Measurements from ENCODE around the gene FAM83C. TPM values are rescaled to one million over a fixed set of nuclear protein-coding genes. Genes with fewer than 3 reads are reported as not detected.

Gene FAM83C
- total RNA-seq, 6 experiments from 2014 or later, result not detected

DNA sequence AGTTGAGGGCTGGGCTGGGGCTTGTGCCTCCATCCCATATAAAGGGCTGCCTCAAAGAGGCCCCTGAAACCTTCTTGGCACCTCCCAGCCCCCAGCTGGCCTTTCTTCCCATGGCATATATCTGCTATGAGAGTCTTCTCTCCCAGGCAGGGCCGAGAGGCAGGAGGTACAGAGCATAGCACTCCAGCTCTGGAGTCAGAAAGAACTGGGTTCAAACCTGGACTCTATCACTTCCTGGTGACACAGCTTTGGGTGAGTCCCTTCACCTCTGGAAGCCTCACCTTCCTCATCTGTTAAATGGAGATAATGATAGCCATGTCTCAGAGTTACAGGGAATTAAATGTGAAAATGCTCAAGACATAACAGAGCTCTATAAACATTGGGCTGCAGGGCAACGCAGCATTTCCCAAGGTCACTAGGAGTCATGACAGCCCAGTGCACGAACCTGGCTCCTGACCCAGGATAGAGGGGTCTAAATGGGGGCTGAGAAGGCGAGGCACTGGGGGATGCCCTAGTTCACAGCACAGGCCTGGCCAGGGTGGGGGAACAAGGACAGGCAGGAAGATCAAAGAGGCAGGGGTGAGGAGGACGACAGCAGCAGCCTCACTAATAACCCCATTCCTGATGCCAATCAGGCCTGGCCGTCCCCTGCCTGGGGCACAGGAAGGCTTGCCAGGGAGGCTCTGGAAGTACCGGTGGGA, 1.9 kb downstream of the FAM83C start:
- Mint-ChIP-seq H3K27ac (no peak overlapping the region), H3K4me3 (no peak overlapping the region), H3K36me3 (ENCODE audit: low read depth) (peaks cover 4% of the 10 kb centered on the region; the same call in 1 of the 2 replicates), H3K4me1 (ENCODE audit: low read depth) (peaks cover 9% of the 10 kb centered on the region), H3K27me3 (ENCODE audit: insufficient read depth) (peaks cover 12% of the 10 kb centered on the region), H3K9me3 (no peaks in the 10 kb centered on the region)
- no peak for DNase-seq
- TF ChIP-seq CTCF (IDR thresholded peaks at IDR 0.05), result no peak

GRCh38 chr20:35288325-35289060, 3.7 kb downstream of the FAM83C start:
- Mint-ChIP-seq H3K4me1 (ENCODE audit: low read depth) (peaks cover 20% of the 10 kb centered on the region), H3K4me3 (no peak overlapping the region), H3K27ac (no peak overlapping the region), H3K36me3 (ENCODE audit: low read depth) (peaks cover 9% of the 10 kb centered on the region; the same call in 1 of the 2 replicates), H3K27me3 (ENCODE audit: insufficient read depth) (peaks cover 6% of the 10 kb centered on the region), H3K9me3 (no peaks in the 10 kb centered on the region)
- TF ChIP-seq CTCF (IDR thresholded peaks at IDR 0.05), result no peak
- DNase-seq, result no peak

DNA sequence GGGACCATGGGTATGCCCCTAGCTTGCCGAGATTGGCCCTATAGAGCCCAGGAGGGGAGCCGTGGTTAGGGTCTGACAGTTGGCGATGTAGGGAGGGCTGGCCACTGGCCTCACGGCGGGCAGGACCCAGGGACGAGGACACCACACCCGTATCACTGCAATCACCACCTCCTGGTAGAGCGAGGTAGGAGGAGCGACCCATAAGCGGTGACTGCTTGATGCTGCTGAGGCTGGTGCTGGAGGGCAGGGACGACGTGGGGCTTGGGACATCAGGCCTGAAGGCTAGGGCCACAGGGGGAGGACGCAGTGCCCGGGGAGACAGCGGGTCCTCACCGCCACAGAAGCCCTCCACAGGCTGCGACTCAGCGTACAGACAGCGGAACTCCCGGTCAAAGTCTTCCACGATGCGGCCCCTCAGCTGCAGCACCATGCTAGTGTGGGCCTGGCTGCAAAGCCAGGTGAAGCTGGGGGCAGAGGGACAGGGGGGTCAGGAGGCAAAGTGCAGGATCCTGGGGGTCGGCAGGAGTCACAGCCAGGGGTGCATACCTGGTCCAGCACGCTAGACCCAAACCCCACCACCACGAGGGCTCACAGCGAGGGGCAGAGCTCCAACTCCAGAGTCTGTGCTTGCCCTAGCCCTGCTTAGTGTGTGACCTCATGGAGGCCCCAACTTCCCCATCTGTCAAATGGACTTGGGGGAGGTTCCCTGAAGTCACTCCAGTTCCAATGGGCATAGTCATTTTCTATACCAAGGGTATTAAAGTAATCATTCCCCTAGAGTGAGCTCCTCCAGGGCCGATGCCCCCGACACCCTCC, 4.5 kb downstream of the FAM83C start:
- no peak for DNase-seq
- TF ChIP-seq CTCF (IDR thresholded peaks at IDR 0.05), result no peak
- Mint-ChIP-seq H3K4me3 (no peak overlapping the region), H3K9me3 (no peaks in the 10 kb centered on the region), H3K36me3 (ENCODE audit: low read depth) (peaks cover 9% of the 10 kb centered on the region; the same call in 1 of the 2 replicates), H3K27ac (no peak overlapping the region), H3K4me1 (ENCODE audit: low read depth) (peaks cover 26% of the 10 kb centered on the region), H3K27me3 (ENCODE audit: insufficient read depth) (peaks cover 5% of the 10 kb centered on the region)

- Mint-ChIP-seq H3K9me3 (no peaks in the 10 kb centered on the region), H3K27me3 (ENCODE audit: insufficient read depth) (peaks cover 2% of the 10 kb centered on the region), H3K4me1 (ENCODE audit: low read depth) (peaks cover 26% of the 10 kb centered on the region), H3K27ac (no peak overlapping the region), H3K4me3 (no peak overlapping the region), H3K36me3 (ENCODE audit: low read depth) (peaks cover 13% of the 10 kb centered on the region)
- DNase-seq, result no peak
- no peak for TF ChIP-seq CTCF (IDR thresholded peaks at IDR 0.05)
These were observed 5.2 kb downstream of the FAM83C start for GRCh38 chr20:35286899-35287508.

Data from HFFc6 (cell line).